Thyroid gland (tissue), 4 donors: Measurements from ENCODE around the gene GTF2F2. TPM values are rescaled to one million over a fixed set of nuclear protein-coding genes. Genes with fewer than 3 reads are reported as not detected.

ENCODE experiments used
- DNase-seq, 2 donors: peaks; one replicate each; pipeline ENCODE4 v3.0.0-alpha.2; 2019
- H3K27ac ChIP-seq, 3 donors: fragments of 200-600 bp; sonication (generic); 1 replicate in 2 of 3; 2 replicates in 1 of 3; pipeline ENCODE4 v1.5.1; 2016 to 2019; ENCODE audit warnings: mild to moderate bottlenecking in 1 of 3, moderate library complexity in 1 of 3
- H3K27me3 ChIP-seq: fragments of 200-600 bp; sonication (generic); one replicate; pipeline ENCODE4 v1.5.1; 2019
- H3K36me3 ChIP-seq, 2 donors: fragments of 200-600 bp; sonication (generic); one replicate each; pipeline ENCODE4 v1.5.1; 2016 to 2019
- H3K4me1 ChIP-seq, 2 donors: fragments of 200-600 bp; sonication (generic); one replicate each; pipeline ENCODE4 v1.5.1; 2017 to 2019
- H3K4me3 ChIP-seq, 3 donors: fragments of 200-600 bp; sonication (generic); replicated peaks in 1 of 3; 1 replicate in 2 of 3; 2 replicates in 1 of 3; pipeline ENCODE4 v1.5.1; 2016; ENCODE audit warnings: mild to moderate bottlenecking in 1 of 3
- H3K9me3 ChIP-seq: fragments of 200-600 bp; sonication (generic); one replicate; pipeline ENCODE4 v1.5.1; 2017
- POLR2A ChIP-seq, 2 donors: fragments of 450-650 bp; IDR thresholded peaks; one replicate each; pipeline ENCODE4 v1.6.1; 2017; ENCODE audit warnings: antibody characterized with exemption in 2 of 2, mild to moderate bottlenecking in 2 of 2, moderate library complexity in 1 of 2
- WGBS, 2 donors: methylation state at CpG; one replicate each; pipeline ENCODE4 v1.1.5; 2017; 5-methylcytosine and 5-hydroxymethylcytosine counted together
- intact Hi-C: fragments of 100-400 bp; cut with DNase I; formaldehyde crosslinking; loops from one replicate; pipeline ENCODE4 v1.15.1; 2023
- total RNA-seq, 4 donors: library from RNA; depleted of rRNA; stranded (reverse); fragments of >200 nt; gene quantifications; one replicate each; pipeline ENCODE4 v1.2.3, GENCODE V29; 2016
- TF ChIP-seq, protein P1 (sequence below), 6 experiments: fragments of 200-600 bp in 3 of 6; fragments of 450-650 bp in 3 of 6; sonication (generic) in 3 of 6; IDR thresholded peaks; one replicate each; pipeline ENCODE4 v1.5.1; 2016 to 2019; ENCODE audit warnings: antibody characterized with exemption in 6 of 6, mild to moderate bottlenecking in 2 of 6, inconsistent platforms in 1 of 6, moderate library complexity in 1 of 6

GTF2F2 gene
- total RNA-seq, 4 donors from 2014 or later, result 15.3 to 22.7 (median 19.6) TPM

DNA sequence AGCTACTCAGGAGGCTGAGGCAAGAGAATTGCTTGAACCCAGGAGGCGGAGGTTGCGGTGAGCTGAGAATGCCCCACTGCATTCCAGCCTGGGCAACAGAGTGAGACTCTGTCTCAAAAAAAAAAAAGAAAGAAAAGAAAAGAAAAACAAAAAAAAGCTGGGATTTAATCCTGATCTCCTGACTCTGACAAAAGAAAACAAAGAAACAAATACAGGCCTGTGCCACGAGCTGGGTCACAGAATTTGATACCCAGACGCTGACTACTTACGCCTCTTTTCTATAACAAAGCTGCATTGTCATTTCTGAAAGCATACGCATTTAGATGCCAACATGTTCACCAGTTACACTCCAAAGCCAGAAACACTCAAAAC is 18.2 kb upstream of the GTF2F2 start:
- no peak overlapping the region for H3K27ac ChIP-seq
- no peaks in the 10 kb centered on the region for H3K4me1 ChIP-seq
- no peak for DNase-seq
- intact Hi-C loops, result no loop called here
- no peaks in the 10 kb centered on the region for H3K9me3 ChIP-seq
- H3K4me3 ChIP-seq, result no peak overlapping the region
- H3K27me3 ChIP-seq, result no peaks in the 10 kb centered on the region
- 67 to 74% methylated on average over 6 of the region's 6 CpGs for WGBS, 2 donors
- H3K36me3 ChIP-seq, result no peaks in the 10 kb centered on the region
- TF ChIP-seq, protein P1, sequence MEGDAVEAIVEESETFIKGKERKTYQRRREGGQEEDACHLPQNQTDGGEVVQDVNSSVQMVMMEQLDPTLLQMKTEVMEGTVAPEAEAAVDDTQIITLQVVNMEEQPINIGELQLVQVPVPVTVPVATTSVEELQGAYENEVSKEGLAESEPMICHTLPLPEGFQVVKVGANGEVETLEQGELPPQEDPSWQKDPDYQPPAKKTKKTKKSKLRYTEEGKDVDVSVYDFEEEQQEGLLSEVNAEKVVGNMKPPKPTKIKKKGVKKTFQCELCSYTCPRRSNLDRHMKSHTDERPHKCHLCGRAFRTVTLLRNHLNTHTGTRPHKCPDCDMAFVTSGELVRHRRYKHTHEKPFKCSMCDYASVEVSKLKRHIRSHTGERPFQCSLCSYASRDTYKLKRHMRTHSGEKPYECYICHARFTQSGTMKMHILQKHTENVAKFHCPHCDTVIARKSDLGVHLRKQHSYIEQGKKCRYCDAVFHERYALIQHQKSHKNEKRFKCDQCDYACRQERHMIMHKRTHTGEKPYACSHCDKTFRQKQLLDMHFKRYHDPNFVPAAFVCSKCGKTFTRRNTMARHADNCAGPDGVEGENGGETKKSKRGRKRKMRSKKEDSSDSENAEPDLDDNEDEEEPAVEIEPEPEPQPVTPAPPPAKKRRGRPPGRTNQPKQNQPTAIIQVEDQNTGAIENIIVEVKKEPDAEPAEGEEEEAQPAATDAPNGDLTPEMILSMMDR (IDR thresholded peaks at IDR 0.05), result no peak
- TF ChIP-seq POLR2A (IDR thresholded peaks at IDR 0.05), result no peak

DNA sequence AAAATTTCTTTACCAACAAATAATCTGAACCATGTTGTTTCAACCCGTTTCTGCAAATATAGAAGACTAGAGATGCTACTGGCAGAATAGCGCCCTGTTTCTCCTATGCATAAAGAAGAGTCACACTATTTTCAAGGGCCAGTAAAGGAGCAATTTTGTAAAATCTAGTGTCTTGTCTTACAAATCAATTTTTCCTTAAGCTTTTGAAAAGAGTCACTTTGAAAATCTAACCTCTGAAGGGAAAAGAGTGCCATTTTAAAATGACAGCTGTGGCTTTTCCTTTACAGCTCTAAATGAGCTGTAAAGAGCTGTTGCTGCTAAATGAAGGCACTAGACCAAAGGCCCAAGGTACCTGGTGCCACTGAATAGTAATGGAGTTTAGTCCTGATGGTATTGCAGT is 16.9 kb upstream of the GTF2F2 start:
- TF ChIP-seq, protein P1 (IDR thresholded peaks at IDR 0.05), result no peak
- no peak for TF ChIP-seq POLR2A (IDR thresholded peaks at IDR 0.05)
- Histone ChIP-seq H3K27ac (no peak overlapping the region), H3K36me3 (no peaks in the 10 kb centered on the region), H3K4me1 (no peaks in the 10 kb centered on the region), H3K4me3 (no peak overlapping the region), H3K27me3 (no peaks in the 10 kb centered on the region), H3K9me3 (no peaks in the 10 kb centered on the region)
- no peak for DNase-seq
- WGBS, 2 donors, result 84 to 89% methylated on average over 2 of the region's 2 CpGs
- intact Hi-C loops, result no loop called here

DNA sequence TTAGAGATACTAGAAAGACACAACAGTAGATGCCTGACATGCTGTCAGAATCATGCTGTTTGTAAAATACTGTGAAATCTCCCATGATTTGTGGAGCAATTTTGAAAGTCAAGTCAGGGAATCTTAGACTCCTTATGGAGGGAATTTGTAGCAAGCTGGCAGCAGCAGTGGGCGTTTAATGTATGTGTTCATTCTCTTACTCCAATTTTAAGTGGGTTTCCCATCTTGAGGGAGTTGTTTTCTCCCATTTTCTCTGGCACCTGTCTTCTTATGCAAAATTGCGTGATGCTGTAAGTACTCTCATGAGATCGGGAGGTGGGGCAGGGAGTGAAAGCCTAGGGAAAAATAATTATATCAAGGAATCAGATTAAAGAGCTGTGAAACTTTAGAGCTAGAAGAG is 16.0 kb upstream of the GTF2F2 start:
- no peaks in the 10 kb centered on the region for H3K36me3 ChIP-seq
- H3K4me3 ChIP-seq, result no peak overlapping the region
- no peaks in the 10 kb centered on the region for H3K27me3 ChIP-seq
- no peak for DNase-seq
- no peaks in the 10 kb centered on the region for H3K4me1 ChIP-seq
- H3K27ac ChIP-seq, result no peak overlapping the region
- no peak for TF ChIP-seq POLR2A (IDR thresholded peaks at IDR 0.05)
- TF ChIP-seq, protein P1 (IDR thresholded peaks at IDR 0.05), result no peak
- 88% methylated on average over 3 of the region's 3 CpGs for WGBS, 2 donors
- no peaks in the 10 kb centered on the region for H3K9me3 ChIP-seq
- intact Hi-C loops, result no loop called here

DNA sequence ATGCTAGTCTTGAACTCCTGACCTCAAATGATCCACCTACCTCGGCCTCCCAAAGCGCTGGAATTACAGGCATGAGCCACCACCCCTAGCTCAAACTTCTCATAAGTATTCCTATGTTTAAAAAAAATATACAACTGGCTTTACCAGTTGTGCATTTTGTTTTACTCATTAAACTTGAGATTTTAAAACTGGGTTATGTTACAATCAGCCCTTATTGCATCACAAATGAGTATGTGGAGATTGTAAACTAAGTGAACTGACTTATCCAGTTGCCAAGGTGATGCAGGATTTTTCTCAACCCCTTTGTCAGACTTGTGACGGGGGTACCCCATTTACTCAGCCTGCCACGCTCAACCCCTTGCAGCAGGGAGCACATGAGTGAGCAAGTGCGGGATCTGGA is 14.4 kb upstream of the GTF2F2 start:
- TF ChIP-seq, protein P1 (IDR thresholded peaks at IDR 0.05), result no peak
- no peak for TF ChIP-seq POLR2A (IDR thresholded peaks at IDR 0.05)
- Histone ChIP-seq H3K4me3 (no peak overlapping the region), H3K36me3 (no peaks in the 10 kb centered on the region), H3K27me3 (no peaks in the 10 kb centered on the region), H3K4me1 (no peaks in the 10 kb centered on the region), H3K9me3 (no peaks in the 10 kb centered on the region), H3K27ac (no peak overlapping the region)
- 90 to 96% methylated on average over 4 to 5 of the region's 5 CpGs for WGBS, 2 donors
- intact Hi-C loops, result no loop called here
- DNase-seq, result no peak

DNA sequence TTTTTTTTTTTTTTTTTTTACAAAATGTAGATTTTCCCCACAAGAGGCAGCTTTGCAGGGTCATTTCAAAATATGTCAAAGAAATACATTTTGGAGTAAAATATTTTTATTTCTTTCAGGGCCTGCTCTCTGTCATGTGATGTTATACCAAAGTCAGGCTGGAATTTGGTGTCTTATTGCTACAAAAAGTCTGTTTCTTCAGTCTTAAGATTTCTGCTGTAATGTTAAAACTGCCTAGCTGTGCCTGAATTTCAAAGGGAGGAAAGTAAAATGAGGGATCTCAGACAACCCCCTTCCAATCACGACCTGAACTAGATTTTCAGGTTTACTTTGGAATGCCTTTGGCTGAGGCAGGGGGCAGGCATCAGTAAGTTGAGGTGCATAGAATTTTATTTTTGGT is 12.8 kb upstream of the GTF2F2 start:
- 18 to 23% methylated on average over 1 of the region's 1 CpG for WGBS, 2 donors
- no peak for DNase-seq
- intact Hi-C loops, result no loop called here

More for the DNA sequence above, 12.8 kb upstream of the GTF2F2 start:
- H3K4me1 ChIP-seq, result no peaks in the 10 kb centered on the region
- H3K27ac ChIP-seq, result no peak overlapping the region
- H3K4me3 ChIP-seq, result no peak overlapping the region
- H3K9me3 ChIP-seq, result no peaks in the 10 kb centered on the region
- TF ChIP-seq, protein P1 (IDR thresholded peaks at IDR 0.05), result no peak
- no peak for TF ChIP-seq POLR2A (IDR thresholded peaks at IDR 0.05)
- no peaks in the 10 kb centered on the region for H3K36me3 ChIP-seq
- no peaks in the 10 kb centered on the region for H3K27me3 ChIP-seq
